Ecto neural progenitor cell (in vitro differentiated cells): ENCODE data around the gene RAPGEF4.

Experiments used
- DNase-seq: peaks from one replicate; pipeline ENCODE4 v3.0.0-alpha.2; 2018; ENCODE audit warnings: low spot score

Gene RAPGEF4

DNA sequence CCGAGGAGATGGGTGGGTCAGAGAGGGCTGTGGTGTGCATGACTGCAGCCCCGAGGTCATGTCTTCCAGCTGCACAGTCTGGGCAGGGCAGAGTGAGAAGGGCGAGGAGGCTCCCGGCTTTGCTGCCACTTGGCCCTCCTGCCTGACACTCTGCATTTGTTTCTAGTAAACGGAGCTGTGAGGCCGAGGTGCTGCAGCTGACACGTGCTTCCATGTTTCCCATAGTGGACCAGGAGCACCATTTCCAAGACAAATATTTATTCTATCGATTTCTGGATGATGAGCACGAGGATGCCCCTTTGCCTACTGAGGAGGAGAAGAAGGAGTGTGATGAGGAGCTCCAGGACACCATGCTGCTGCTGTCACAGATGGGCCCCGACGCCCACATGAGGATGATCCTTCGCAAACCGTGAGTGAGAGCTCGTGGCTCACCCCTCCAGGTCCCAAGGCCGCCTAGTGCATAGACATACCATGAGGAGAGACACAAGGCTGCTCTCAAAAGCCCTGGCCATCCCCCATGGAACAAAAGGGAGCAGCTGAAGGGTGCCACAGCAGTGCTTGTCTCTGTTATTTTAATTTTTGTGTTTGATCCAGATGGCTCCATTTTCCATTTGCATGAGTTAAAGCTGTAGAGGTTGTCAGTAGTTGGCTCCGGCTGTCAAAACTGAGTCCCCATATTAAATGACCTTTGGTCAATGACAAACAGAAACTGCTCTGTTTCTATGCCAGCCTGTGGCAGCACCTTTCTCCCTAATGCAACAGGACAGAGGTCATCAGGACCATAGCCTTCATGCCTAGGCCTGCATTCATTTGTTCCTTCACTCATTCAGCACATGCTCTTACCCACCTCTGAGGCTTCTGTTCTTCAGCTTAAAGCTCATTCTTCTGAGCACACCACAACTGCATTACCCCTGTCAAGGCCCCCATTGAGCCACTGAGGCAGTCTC is 231.7 kb downstream of the RAPGEF4 start:
- DNase-seq, result no peak

- no peak for DNase-seq
These were observed 232.4 kb downstream of the RAPGEF4 start for GRCh38 chr2:172968061-172968469.

DNA sequence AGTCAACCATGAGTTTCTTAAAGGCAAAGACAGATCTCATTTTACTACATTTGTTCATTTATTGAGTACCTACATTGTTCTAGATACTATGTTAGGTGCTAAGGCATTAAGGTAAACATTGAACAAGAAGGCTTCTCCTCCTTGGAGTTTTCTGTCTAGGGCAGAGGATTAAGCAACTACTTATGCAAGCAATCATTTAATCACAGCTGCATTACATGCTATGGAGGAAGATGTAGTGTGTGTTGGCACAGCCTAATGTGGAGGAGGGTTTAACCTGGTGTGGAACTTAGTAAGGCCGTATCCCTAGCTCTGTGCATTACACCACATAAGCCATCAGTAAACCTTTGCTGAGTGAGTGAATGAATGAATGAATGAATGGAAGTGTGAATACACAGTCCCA is 233.5 kb downstream of the RAPGEF4 start:
- DNase-seq, result no peak

GRCh38 chr2:172969609-172970008 is 234.0 kb downstream of the RAPGEF4 start:
- no peak for DNase-seq

DNA sequence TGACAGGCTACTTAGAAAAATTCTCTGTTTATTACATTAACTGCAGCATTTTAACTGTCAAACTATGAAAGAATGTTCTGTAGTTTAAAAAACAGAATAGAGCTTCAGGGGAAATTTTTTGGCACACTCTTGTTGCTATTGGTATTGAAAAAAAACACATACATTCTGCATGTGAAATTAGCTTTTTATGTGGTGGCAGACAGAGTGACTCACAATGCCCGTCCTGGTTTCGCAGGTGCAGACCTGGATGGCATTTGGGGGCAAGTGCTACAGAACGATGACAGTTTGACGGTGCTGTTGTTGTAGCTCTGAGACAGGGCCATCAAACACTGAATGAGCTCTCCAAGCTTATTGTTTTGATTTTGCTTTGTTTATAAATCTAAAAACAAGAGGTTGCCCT is 235.0 kb downstream of the RAPGEF4 start:
- DNase-seq, result no peak

- DNase-seq, result no peak
These were observed 236.5 kb downstream of the RAPGEF4 start for GRCh38 chr2:172972005-172972619.

DNA sequence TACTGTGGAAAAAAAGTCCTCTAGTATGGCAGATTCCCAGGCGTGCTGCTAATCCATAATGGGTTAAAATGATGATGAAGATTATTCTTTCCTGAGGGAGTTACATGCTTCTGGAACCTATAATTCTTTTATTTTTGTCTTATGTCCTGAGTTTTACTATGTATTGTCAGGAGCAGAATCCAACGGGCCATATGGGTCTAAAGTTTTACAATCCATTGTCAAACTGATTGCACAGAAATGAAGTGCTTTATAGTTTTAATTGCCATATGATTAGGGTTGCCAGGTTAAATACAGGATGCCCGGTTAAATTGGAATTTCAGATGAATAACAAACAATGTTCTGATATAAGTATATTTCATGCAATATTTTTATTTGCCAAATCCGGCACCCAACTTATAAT is 239.1 kb downstream of the RAPGEF4 start:
- no peak for DNase-seq

- DNase-seq, result no peak
These were observed 240.5 kb downstream of the RAPGEF4 start for GRCh38 chr2:172976116-172976515.

DNA sequence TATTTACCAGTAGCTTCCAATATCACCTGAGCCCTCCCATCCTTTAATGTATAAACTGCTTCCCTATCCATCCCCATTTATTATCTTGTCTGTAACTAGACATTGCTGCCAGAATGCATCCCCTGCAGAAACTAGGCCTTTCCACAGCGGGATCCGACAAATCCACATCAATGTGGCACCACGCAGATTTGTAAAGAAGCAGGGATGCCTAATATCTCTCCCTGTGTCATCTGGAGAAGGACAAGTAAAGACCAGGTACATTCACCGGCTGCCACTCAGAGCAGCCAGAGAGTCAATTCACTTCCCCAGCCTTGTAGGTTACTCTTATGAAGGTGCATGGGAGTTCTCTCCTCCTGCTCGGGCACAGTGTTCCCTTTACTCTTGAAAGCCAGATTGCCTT is 241.2 kb downstream of the RAPGEF4 start:
- no peak for DNase-seq

DNA sequence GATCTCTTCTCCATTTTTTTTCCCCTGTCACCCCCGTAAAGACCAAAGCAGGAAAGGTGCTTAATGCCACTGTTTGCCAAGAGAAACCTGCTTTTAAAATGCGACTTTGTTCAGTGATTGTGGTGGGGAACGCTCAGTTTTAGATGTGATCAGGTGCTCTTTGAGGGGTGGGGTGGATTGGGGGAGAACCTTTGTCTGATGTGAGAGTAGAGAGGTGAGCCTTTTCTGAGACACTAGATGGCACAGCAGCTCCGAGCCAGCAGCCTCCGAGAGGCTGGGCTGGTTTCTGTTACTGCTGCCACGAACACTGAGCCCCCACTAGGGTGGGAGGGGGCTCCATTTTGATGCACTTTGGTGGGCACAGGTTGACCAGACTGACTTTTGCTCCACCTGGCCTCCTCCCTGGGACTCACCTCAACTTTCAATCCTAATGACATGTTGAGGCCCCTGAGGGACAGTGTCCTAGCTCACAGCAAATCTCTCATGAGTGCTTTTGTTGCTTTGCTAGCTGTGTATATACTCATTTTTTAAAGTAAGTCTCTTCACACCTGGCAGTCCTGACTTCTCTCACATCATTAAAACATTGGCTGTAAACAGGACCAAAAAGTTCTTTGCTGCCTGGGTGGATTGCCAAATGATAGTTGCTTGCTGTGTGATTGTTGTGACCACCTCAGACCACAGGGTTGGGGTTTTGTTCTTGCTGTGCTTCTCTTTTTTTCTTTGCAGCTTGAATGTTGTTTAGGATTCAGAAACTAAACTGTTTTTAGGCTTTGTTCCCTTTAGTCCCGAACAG is 241.8 kb downstream of the RAPGEF4 start:
- DNase-seq, result no peak

- DNase-seq, result no peak
These were observed 242.4 kb downstream of the RAPGEF4 start for GRCh38 chr2:172978063-172978383.

- no peak for DNase-seq
These were observed 249.7 kb downstream of the RAPGEF4 start for GRCh38 chr2:172985139-172985892.

DNA sequence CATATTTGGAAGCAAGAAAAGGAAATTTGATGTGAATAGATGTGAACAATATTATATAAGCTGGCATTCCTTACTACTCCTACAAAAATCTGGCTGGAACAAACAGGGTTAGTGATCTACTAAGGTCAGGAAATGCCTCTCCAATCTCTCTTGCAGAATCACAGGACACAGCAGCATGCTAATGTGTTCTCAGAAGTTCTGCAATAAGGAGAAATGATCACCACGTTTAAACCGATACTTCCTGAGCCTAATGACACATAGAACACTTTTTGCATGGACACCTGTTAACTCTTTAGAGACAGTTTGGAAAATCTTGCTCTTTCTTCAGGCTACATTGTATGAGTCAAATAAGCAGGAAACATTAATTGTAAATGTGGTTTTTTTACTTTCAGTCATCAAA is 250.4 kb downstream of the RAPGEF4 start:
- no peak for DNase-seq

- DNase-seq, result no peak
These were observed 253.1 kb downstream of the RAPGEF4 start for GRCh38 chr2:172988728-172989127.

- no peak for DNase-seq
These were observed 255.4 kb downstream of the RAPGEF4 start for GRCh38 chr2:172991031-172991430.

DNA sequence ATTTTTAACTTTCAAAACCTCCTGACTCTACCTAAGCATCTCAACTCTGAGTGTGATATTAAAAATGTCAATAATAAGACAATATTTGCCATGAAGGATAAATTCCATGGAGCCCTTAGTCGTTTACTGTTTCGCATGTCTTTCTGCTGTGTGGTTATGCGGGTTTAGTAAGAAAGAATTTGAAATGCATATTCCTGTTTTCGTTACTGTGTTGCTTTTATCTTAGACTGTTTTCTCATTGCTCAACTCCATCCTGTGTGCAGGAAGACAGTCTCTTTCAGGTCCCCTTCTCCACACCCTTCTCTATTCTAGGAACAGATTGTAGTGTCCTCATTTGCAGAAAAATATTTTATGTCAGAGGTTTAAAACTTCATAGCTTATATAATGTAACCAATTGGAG is 257.5 kb downstream of the RAPGEF4 start:
- no peak for DNase-seq

DNA sequence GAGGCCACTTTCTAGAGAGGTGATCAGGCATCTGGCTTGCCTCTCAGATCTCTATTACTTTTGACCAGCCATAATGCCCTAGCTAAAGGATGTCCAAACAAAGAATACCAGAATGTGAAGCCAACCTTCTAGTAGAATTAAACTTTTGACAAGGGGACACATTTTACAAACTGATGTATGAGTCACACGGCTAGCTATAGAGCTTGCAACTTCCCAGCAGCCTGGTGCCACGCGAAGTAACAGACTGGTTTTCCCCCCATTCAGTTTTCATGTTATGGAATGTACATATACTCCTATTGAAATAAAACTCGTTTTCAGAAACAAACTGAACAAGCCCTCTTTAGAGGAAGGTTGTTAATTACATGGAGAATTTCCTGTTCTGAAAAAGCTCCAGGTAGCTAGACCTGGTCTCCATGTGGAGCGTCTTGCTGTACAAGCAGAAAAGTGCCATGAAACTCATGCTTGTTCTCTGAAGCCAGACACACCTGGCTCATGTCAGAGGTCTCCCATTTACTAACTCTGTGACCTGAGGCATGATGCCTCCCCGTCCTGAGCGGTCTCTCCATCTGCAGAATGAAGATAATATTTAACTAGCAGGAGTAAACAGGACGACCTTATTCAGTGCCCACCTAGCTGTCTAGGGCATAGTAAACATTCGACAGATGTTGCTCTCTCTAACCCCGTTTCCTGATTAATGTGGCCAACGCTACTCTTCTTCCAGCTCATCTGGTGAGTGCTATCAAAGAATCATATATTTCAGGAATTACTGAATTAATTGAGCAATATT is 258.5 kb downstream of the RAPGEF4 start:
- DNase-seq, result no peak

DNA sequence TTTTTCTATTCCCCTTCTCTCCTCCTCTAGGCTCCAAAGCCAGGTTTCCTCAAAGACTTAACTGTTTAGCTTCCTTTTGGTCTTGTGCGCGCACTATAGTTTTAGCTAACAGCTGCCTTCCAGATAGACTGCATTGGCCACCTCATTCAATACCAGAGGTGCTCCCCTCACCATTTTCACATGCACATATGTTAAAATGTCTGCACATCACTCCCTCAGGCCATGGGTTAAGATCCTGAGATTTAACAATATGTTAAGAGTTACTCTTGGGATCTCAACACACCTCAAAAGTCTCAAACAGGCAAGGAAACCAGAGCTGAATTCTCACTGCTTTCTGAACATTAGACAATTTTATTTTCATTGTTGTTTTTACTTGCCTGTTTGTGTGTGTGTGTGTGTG is 259.2 kb downstream of the RAPGEF4 start:
- DNase-seq, result no peak

DNA sequence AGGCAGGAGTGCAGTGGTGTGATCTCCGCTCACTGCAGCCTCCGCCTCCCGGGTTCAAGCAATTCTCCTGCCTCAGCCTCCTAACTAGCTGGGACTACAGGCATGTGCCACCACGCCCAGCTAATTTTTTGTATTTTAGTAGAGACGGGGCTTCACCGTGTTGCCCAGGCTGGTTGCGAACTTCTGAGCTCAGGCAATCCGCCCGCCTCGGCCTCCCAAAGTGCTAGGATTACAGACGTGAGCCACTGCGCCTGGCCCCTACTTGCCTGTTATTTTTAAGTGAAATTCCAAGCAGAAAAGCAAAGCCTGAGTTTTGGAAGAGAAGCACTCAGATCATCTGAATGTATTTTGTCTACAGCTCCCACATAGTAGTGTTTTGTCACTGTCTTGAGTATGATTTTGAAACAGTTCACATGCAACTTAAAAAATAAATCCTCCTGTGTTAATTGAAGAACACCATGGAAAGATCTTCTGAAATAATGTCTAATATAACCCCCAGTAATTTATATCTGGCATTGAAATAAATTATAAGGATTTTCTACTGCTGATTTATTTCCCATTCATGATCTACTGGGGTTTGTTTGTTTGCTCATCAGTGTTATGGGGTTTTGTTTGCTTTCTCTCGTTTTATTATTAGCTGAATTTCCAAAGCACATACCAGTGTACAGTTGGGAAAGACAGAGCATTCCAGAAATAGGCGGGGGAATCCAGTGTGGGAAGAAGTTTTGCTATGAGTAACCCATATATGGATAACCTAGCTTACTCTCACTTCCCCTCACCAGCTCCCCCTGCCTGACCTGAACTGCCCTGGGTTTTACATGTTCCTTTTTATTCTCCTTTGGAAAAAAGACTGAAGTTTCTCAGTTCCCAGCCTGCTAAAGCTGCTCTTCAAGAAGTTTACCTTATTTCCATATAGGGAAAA is 259.9 kb downstream of the RAPGEF4 start:
- DNase-seq, result no peak

DNA sequence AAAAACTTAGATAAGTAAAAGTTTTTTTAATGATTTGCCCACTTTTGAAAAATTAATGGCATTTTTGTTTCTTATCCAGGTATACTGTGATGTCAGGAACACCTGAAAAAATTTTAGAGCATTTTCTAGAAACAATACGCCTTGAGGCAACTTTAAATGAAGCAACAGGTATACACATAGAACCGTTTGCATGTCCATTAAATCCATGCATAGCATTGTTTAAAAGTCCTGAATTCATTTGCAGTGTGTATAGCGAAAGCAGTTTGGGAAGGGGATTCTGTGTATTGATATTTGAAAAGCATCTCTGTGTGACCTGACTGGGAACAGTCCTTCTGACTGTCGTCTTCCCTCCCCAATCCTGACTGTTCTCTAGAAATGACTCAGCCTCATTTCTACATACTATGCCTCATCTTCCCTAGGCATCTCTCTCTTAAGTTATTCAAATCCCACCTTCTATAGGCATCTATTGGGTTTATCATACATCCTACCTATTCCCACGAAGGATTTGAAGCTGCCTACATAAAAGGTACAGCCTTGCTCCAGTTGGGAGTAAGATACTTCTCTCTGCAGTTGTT is 260.8 kb downstream of the RAPGEF4 start:
- DNase-seq, result no peak
